Medulla oblongata (tissue), 1 donor: ENCODE results near the gene GRHPR.
"Not testable (repeated sequence)": the region's sequence is repeated elsewhere in the genome, so short reads cannot be mapped to it uniquely, and the experiment has no call there.

Experiments
- DNase-seq: peaks from one replicate; pipeline ENCODE4 v3.0.0-alpha.2; 2015; ENCODE audit errors: extremely low spot score

Gene GRHPR

DNA sequence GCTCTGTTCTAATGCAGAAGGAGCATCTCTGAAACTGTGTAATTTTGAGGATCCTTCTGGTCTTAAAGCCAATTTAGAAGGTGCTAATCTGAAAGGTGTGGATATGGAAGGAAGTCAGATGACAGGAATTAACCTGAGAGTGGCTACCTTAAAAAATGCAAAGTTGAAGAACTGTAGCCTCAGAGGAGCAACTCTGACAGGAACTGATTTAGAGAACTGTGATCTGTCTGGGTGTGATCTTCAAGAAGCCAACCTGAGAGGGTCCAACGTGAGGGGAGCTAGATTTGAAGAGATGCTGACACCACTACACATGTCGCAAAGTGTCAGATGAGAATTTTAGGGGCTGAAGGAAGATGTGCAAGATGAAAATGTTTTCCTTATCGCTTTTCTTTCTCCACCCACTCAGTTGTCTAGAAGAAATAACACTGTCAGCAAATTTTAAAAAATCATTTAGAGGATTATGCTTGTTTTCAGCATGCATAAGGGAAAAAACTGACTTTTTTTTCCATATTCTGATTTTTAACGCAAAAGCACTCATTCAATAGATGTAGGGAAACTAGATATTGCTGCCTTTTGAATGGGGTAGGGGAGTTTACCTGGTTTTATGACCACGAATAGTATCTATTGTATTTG lies 55.6 kb downstream of the GRHPR start:
- DNase-seq = not testable (repeated sequence)

DNA sequence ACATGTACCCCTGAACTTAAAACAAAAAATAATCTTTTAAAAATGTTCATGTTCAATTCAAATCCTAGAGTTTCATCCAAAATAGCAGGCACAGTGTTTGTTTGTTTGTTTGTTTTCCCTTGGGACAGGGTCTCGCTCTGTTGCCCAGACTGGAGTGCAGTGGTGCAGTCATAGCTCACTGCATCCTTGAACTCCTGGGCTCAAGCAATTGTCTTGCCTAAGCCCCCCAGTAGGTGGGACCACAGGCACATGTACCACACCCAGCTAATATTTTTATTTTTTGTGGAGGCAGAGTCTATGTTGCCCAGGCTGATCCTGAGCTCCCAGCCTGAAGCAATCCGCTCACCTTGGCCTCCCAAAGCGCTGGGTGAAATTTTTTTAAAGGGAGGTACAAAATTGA lies 58.3 kb downstream of the GRHPR start:
- no peak for DNase-seq

GRCh38 chr9:37485389-37486255 lies 63.1 kb downstream of the GRHPR start, which contains the start of gene POLR1E:
Gene POLR1E (plus strand): TSS chr9:37485948. CDS start chr9:37486048, 100 bp downstream.
- peak; percentile 94 for DNase-seq

DNA sequence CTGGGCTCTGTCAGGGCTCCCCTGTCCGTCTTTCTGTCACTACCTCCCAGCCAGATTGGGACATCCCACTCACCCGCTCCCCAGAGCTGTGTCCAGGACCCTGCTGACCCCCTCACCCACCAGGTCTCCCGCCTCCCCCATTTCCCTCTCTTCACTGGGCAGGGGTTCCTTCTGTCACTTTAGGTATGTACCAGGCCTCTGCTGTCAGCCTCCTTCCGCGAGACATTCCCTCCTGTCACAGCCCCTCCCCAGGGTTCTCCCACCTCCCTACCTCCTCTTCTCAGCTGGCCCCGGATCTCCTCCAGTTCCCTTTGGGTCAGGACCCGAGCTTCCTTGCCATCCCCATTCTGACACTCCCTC lies 63.7 kb downstream of the GRHPR start:
- no peak for DNase-seq
